SU-DHL-6 (cell line): ENCODE measurements around the gene GPAT2.
"Not testable (repeated sequence)": the region's sequence is repeated elsewhere in the genome, so short reads cannot be mapped to it uniquely, and the experiment has no call there.

ENCODE experiments used
- H2AFZ ChIP-seq: fragments of 200-600 bp; sonication (generic); 2 replicates; pipeline ENCODE4 v1.6.1; 2014; ENCODE audit warnings: low read depth, mild to moderate bottlenecking, moderate library complexity, mixed read lengths, antibody characterized with exemption, low read length; ENCODE audit not compliant: severe bottlenecking
- H3F3A ChIP-seq: fragments of 200-600 bp; shearing (Covaris generic); 2 replicates; pipeline ENCODE4 v1.6.0; 2016; ENCODE audit warnings: antibody characterized with exemption, mild to moderate bottlenecking; ENCODE audit not compliant: insufficient read depth
- H3K27ac ChIP-seq: fragments of 200-600 bp; sonication (generic); 2 replicates; pipeline ENCODE4 v1.5.1; 2016; ENCODE audit warnings: low read depth, mild to moderate bottlenecking, low read length, moderate library complexity, mixed read lengths
- H3K27me3 ChIP-seq: fragments of 200-600 bp; sonication (generic), shearing (Covaris generic); 2 replicates; pipeline ENCODE4 v1.6.0; 2014; ENCODE audit warnings: mild to moderate bottlenecking, low read length
- H3K36me3 ChIP-seq: fragments of 200-600 bp; sonication (generic); 2 replicates; pipeline ENCODE4 v1.6.1; 2014; ENCODE audit warnings: mild to moderate bottlenecking, low read length, mixed read lengths
- H3K4me2 ChIP-seq: fragments of 300-600, 200-600 bp; shearing (Covaris generic), sonication (generic); 2 replicates; pipeline ENCODE4 v1.6.0; 2014; ENCODE audit warnings: low read length, low read depth, mild to moderate bottlenecking; ENCODE audit not compliant: poor library complexity, severe bottlenecking
- H3K4me3 ChIP-seq: fragments of 200-600 bp; sonication (generic); 2 replicates; pipeline ENCODE4 v1.5.1; 2014; ENCODE audit warnings: antibody characterized with exemption, low read length, mild to moderate bottlenecking, mixed read lengths; ENCODE audit not compliant: insufficient read depth, poor library complexity, severe bottlenecking
- H3K79me2 ChIP-seq: fragments of 200-600 bp; sonication (generic); 2 replicates; pipeline ENCODE4 v1.6.1; 2014; ENCODE audit warnings: mild to moderate bottlenecking, low read length, moderate library complexity; ENCODE audit not compliant: insufficient read depth
- H3K9ac ChIP-seq: fragments of 200-600 bp; sonication (generic); 2 replicates; pipeline ENCODE4 v1.7.0; 2014; ENCODE audit warnings: mild to moderate bottlenecking, low read length
- H3K9me2 ChIP-seq: fragments of 200-600 bp; sonication (generic); replicated peaks from 2 replicates; pipeline ENCODE4 v1.6.1; 2014; ENCODE audit warnings: low read length; ENCODE audit not compliant: insufficient read depth
- H3K9me3 ChIP-seq: fragments of 200-600 bp; sonication (generic); 2 replicates; pipeline ENCODE4 v1.6.1; 2014; ENCODE audit warnings: low read length, mixed read lengths; ENCODE audit not compliant: insufficient read depth
- H4K20me1 ChIP-seq: fragments of 200-600 bp; sonication (generic); 2 replicates; pipeline ENCODE4 v1.6.1; 2014; ENCODE audit warnings: low read depth, mild to moderate bottlenecking, antibody characterized with exemption, low read length, moderate library complexity, mixed read lengths

The GPAT2 gene

GRCh38 chr2:96070351-96070750 lies 35.6 kb upstream of the GPAT2 start:
- not testable (repeated sequence) for H3K36me3 ChIP-seq, H3K27ac ChIP-seq, H2AFZ ChIP-seq, H3K9me3 ChIP-seq, H3K27me3 ChIP-seq, H3K9me2 ChIP-seq, H3K79me2 ChIP-seq, H3K4me2 ChIP-seq, H3F3A ChIP-seq, H4K20me1 ChIP-seq, H3K9ac ChIP-seq, H3K4me3 ChIP-seq

GRCh38 chr2:96069878-96070277 lies 35.2 kb upstream of the GPAT2 start:
- H3F3A ChIP-seq, H3K4me3 ChIP-seq, H3K27ac ChIP-seq, H3K4me2 ChIP-seq, H3K79me2 ChIP-seq, H3K9ac ChIP-seq, H3K27me3 ChIP-seq, H3K9me2 ChIP-seq, H2AFZ ChIP-seq, H3K9me3 ChIP-seq, H3K36me3 ChIP-seq, H4K20me1 ChIP-seq: not testable (repeated sequence)

DNA sequence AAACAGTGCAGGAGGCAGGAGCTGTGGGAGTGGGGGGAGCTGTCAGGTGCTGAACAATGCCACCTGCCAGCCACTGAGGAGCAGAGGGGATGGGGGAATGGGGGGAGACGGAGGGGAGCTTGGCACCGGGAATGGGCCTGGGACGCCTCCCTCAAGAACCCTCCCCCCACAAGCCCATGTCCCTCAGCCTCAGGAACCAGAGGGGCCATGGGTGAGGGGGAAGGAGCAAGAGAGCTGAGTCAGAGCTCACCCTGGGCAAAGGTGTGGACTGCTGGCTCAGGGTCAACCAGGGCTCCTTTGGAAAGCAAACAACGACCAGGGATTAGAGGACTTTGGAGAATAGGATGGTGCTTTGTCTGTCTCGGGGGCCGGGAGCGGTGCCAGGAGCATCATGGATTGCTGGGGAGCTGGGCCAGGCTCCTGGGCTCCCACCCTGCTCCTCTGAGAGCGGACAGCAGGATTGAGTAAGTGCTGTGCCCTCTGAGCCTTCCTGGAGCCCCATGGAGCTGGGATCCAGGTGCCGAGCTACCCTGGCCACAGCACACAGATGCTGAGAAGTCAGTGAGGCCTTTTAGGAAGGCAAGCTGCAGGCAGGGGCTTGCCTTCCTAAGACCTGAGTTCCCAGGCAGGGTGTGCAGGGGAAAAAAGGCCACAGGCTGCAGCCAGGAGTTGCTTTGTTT lies 33.3 kb upstream of the GPAT2 start:
- not testable (repeated sequence) for H2AFZ ChIP-seq

DNA sequence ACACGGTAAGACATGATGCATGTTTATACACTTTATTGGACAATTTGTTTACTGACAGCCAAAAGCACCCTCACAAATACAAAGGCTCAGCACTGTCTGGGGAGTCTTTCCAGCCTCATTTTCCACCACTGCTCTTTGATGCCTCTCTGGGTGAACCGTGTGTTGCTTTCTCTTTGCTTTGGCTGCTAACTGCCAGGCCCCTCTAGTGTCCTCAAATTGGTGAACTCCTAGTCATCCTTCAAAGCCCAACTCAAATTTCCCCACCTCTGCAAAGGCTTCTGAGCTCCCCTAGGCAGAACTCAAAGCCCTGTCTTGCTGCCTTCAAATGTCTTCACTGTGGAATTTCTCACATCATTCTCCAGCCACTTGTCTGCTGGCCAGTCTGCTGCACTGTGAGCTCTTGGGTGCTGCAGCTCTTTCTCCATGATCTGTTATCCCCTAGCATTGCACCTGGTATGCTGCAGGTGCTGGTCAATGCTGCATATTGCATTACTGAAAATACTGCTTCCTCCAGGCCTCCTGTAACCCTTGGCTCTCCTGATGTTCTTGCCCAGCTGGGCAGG lies 32.5 kb upstream of the GPAT2 start:
- H3K9ac ChIP-seq, H3K27ac ChIP-seq, H2AFZ ChIP-seq, H3F3A ChIP-seq, H3K9me2 ChIP-seq, H3K9me3 ChIP-seq, H4K20me1 ChIP-seq, H3K4me2 ChIP-seq, H3K36me3 ChIP-seq, H3K79me2 ChIP-seq, H3K4me3 ChIP-seq, H3K27me3 ChIP-seq: not testable (repeated sequence)

More for the DNA sequence above, 33.3 kb upstream of the GPAT2 start:
- H3K36me3 ChIP-seq, H3K4me2 ChIP-seq, H3F3A ChIP-seq, H3K79me2 ChIP-seq, H3K9me2 ChIP-seq, H3K9me3 ChIP-seq, H3K27ac ChIP-seq, H4K20me1 ChIP-seq, H3K27me3 ChIP-seq, H3K9ac ChIP-seq, H3K4me3 ChIP-seq: not testable (repeated sequence)

- H3K9me2 ChIP-seq, H3K9me3 ChIP-seq, H3K36me3 ChIP-seq, H3K4me2 ChIP-seq, H2AFZ ChIP-seq, H3K4me3 ChIP-seq, H4K20me1 ChIP-seq, H3F3A ChIP-seq, H3K79me2 ChIP-seq, H3K27ac ChIP-seq, H3K9ac ChIP-seq, H3K27me3 ChIP-seq: not testable (repeated sequence)
Measured at GRCh38 chr2:96066511-96066910, 31.8 kb upstream of the GPAT2 start.

DNA sequence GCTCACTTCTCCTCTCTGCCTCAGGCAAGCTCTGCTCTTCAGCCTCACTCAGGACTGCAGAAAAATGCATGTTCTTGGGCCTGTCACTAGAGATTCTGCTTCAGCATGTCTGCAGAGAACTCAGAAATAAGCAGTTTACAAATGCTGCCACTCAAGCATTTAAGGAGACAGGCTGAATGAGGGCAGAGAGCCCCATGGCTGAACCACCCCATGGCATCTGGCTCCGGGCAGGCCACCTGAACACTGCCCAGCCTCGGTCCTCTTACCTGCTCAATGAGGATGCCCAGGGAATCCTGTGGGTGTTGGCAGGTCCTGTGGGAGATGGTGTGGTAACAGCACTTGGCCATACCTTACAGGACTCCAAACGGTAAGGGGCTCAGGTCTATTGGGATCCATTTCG lies 31.2 kb upstream of the GPAT2 start:
- not testable (repeated sequence) for H3K9ac ChIP-seq, H3K9me2 ChIP-seq, H3K4me2 ChIP-seq, H4K20me1 ChIP-seq, H3K4me3 ChIP-seq, H3F3A ChIP-seq, H3K27me3 ChIP-seq, H3K79me2 ChIP-seq, H3K36me3 ChIP-seq, H3K9me3 ChIP-seq, H2AFZ ChIP-seq, H3K27ac ChIP-seq
